HG03139 (cell line): Measurements from ENCODE around the gene EXOC3.
A peak's percentile ranks its signal among the peaks of the same experiment; 100 is the strongest.

Source experiments
- ATAC-seq: cut with Tn5 transposase; IDR thresholded peaks from one replicate; pipeline ENCODE4 v1.9.1; 2021; ENCODE audit not compliant: unreplicated experiment

EXOC3 gene

DNA sequence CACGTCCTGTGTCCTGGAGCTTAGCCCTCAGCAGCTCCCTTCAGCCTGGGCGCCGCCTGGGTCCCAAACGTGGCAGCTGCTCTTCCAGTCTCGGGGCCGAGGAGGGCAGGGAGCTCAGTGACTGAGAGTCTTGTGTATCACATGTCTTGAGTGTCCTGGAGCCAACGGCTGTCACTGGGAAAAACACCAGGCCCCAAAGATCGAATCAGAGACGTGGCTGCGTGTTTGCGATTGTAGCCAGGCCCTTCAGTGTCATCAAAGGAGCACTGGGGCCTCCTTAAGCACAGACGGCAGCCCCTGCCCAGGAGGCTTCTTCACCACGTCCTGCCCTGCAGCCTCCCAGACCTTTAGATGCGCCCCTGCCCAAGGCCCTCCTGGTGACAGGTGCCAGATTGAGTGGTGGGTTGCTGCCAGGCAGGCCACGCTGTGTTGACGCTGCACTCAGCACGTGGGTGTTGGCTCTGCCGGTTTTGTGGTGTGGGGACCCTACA lies 5.7 kb upstream of the EXOC3 start:
- no peak for ATAC-seq

DNA sequence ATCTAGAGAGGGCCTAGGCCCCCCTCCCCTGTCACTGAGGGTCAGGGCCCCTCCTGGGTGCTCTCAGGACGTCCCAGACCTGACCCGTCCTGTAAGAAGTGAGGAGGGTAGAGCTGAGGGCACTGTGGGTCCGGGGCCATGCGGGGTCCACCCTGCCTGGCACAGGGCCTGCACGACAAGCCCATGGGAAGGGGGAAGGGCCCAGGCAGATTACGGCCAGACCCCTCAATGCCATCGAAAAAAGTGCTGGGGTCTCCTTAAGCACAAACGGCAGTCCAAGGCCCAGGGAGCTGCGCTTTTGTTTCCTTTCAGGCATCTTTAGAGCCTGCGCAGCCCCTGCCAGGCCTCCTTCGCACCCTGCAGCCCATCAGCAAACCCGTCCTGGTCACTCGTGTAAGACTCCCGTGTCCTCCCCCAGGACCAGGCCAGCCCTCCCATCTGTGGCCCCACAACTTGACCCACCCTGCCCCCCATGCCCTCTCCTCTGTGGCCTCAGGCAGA lies 4.4 kb upstream of the EXOC3 start:
- ATAC-seq, result no peak

DNA sequence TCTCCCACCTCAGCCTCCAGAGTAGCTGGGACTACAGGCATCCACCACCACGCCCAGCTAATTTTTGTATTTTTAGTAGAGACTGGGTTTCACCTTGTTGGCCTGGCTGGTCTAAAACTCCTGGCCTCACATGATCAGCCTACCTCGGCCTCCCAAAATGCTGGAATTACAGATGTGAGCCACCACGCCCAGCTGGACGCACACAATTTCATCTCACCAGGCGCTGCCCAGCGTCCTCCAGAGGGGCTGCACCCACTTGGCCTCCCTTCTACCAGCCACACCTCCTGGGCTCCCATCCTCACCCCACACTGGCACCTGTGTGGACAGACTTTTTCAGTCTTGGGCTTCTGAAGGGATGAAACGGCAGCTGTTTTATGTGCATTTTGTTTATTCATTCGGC lies 3.8 kb upstream of the EXOC3 start:
- ATAC-seq, result no peak

DNA sequence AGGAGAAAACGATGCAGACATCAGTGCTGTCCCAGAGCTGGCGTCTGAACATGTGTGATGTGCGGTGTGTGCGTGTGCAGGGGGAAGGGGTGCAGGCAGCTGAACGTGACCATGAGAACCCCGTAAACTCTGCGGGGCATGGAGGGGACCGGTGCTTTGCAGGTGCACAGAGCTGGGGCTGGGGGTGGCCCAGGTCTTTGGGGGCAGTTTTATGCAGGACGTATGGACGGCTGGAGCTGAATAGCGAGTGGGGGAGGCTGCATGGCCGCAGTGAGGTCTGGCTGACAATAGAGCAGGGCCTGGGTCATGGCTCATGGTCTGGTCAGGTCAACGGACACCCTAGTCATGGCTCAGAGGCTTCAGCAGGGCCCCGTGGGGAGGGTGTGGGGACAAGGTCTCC lies 3.3 kb upstream of the EXOC3 start:
- ATAC-seq, result no peak

DNA sequence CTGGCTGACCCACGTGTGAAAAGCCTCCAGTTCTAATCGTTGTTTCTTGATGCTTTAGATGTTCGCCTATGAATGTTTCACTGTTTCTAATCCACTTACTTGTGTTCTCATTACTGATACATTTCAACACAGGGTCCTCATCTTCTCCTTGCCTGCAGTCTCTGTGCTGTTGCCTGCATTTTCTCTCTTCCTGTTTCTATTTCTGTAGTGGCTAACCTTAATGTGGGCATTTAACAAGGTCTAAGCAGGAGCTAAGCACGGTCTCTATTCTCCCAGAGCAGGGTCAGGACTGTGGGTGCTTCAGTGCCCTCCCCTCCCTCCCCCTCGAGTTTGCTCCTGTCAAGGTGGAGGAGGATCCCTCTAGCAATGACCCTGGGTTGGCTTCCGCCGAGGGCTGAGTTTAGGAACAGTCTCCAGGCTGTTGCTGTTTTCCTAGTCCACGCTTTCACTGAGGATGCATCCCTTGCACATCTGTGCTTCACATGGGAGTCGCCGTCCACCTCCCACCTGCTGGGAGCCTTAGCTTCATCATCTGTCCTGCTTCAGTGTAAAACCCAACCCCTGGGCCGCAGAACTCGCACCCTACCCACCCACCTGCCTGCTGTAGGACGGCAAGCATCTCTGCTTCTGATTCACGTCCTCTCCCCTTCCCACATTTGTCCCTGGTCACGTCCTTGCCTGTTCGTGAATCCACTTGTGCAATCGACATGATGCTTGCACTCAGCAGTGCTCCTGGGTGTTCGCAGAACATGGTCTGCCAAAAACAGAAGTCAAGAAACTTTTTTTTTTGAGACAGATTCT lies 2.4 kb upstream of the EXOC3 start:
- no peak for ATAC-seq

DNA sequence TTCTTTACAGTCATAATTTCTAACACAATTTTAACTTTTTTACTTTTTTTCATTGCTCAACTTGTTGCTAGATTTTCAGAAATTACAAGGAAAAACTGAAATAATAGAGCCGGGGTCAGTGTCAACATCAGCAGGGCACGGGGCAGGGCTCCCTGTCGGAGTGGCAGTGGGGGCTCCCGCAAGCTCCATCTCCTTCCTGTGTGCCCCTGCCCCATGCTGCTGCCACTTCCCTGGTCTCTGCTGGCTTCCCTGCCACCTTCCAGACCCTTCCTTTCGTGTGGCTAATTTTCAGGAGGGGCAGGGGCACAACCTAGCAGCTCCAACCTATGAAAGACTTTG lies 1.0 kb upstream of the EXOC3 start:
- ATAC-seq, result no peak

DNA sequence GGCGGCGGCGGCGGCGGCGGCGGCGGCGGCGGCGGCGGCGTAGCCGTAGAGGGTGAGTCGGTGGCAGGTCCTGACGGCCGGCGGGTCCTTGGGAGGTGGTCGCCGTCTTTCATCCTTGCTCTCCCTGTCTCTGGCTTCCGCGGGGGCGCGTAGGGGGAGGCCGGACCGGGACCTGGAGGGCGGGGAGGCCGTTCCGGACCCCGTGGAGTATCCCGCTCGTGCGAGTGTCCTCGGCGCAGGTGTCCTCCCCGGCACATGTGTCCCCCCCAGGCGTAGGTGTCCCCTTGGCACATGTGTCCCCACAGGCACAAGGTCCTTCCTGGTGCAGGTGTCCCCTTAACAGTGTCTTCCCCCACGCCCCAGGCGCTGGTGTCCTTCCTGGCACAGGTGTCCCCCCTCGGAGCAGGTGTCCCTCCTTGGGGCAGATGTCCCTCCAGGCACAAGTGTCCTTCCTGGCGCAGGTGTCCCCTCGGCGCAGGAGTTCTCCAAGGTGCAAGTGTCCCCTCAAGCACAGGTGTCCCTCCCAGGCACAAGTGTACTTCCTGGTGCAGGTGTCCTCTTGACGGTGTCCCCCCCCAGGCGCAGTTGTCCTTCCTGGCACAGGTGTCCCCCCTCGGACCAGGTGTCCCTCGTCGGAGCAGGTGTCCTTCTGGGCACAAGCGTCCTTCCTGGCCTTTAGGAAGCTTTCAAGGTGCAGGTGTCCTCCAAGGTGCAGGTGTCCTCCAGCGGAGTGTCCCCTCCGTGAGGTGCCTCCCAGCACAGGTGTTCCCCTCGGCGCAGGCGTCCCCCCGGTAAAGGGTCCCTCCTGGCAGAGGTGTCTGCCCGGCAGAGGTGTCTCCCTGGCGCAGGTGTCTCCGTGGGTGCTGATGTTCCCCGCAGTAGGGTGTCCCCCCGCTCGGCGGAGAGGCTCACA lies 519 bp downstream of the EXOC3 start:
- ATAC-seq, result peak; percentile 19

DNA sequence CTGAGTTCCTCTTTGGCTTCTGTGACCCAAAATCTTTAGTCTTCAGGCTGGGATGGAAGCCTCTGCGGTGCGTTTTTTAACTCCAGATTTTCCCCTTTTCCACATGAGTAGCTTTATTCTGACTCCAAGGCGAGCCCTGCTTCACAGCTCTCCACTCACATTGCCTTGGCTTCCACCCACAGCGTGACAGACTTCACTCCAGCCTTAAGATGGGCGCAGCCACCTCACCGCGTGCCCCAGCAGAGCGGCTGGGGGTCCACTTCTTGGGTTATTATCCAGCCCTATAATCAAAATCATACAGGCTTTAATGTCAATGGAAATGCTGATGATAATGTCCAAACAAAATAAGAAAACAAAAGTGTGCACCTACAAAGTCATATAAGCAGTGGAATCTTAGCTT lies 1.2 kb downstream of the EXOC3 start:
- ATAC-seq, result no peak

DNA sequence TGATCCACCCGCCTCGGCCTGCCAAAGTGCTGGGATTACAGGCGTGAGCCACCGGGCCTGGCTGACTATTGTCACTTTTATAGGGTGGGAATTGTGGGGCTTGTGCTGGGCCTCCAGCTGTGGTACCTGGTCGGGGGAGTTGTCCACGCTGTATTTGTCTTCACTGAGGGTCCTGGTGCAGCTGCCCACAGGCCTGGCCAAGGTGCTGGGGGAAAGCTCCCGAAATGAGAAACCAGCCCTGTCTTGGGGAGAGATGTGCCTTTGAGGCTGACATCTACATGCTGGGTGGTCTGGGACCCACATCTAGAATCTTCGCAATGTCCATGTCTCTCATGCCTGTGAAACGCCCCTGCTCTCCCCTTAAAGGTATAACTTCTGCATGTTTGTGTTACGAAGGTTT lies 2.6 kb downstream of the EXOC3 start:
- no peak for ATAC-seq

DNA sequence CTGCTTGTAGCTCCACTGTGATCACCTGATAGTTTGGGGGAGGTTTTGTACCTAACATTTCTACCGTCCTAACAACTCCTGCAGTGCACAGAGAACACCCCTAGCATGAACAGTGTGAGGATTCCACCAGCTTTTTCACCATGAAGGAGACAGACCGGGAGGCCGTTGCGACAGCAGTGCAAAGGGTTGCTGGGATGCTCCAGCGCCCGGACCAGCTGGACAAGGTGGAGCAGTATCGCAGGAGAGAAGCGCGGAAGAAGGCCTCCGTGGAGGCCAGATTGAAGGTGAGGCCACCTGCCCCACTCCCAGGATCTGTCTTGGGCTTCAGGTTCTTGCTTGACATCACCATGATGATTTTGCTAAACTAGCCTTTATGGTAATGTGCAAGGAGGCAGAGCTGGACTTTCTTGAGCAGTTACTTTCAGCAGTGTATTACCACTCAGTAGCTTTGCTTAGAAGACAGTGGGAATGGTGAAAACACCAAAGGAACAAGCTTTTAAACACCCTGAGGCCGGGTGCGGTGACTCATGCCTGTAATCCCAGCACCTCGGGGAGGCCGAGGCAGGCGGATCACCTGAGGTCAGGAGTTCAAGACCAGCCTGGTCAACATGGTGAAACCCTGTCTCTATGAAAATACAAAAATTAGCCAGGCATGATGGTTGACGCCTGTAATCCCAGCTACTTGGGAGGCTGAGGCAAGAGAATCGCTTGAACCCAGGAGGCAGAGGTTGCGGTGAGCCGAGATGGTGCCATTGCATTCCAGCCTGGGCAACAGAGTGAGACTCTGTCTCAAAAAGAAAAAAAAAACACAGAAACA lies 3.3 kb downstream of the EXOC3 start:
- ATAC-seq, result no peak

DNA sequence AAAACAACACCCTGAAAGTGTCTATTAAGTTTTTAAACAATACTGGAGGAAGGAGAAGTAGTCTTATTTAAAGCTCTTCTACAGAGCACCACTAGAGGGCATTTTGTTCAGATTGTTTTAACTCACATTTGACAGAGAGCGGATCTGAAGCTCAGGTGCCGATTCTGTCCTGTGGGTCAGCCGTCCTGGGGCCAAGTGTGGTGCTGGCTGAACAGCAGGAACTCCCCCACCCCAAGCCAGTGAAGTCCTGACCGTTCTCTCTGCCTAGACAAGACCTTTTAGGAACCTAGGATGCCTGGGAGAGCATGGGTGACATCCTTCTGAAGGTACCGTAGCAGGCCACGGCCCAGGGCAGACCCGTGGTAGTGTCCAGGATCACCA lies 3.9 kb downstream of the EXOC3 start:
- no peak for ATAC-seq

DNA sequence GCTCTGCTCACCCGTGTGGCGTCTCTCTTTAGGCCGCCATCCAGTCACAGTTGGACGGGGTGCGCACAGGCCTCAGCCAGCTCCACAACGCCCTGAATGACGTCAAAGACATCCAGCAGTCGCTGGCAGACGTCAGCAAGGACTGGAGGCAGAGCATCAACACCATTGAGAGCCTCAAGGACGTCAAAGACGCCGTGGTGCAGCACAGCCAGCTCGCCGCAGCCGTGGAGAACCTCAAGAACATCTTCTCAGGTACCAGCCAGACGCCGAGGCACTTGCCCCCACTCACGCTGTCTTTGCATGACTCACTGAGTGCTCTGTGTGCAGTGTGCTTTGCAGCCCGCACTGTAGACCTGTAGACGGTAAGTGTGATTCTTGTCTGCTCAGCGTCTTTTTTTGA lies 4.5 kb downstream of the EXOC3 start:
- ATAC-seq, result no peak

DNA sequence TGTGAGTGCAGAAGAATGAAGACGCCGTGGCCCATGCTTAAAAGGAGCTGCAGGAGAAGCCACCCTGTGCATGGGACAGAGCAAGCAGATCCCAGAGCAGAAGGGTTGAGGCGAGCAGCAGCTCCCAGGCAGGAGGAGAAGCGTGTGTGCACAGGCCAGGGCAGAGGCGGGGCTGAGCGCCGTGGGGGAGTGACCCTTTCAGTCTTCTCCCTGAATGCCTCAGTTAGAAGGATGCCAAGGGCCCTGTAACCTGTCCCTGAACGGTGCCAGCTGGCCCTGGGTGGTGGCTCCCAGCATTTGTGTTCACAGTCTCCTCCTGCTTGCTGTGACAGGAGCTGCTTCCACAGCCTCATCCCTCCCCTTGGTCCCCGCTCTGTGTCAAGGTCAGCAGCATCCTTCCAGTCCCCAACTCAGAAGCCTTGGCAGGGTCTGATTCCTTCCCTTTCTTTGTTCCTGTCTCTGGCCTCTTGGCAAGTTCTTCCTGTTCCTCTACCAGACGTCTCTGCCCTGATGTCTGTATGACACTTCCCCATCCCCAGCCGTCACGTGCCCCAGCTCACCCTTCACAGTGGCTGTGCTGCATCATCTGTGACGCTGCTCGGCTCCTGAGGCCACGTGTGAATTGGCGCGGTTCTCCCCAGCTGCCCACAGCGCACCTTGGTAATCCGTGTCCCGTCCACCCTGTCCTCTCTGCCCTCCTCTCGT lies 5.2 kb downstream of the EXOC3 start:
- no peak for ATAC-seq

DNA sequence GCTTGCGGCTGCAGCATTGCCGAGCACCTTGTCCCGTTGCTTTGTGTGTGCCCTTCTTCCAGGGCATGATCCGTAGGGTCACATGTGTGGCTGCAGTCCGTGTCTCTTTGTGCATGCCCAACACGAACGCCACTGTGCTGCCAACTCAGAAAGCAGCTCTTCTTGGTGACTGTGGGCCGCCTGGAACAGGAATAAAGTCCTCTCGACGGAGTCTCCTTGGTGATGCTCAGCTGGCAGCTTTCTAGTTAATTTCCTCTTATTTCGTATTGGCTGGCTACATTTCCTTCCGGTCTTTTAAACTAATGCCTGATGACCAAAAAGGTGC lies 5.8 kb downstream of the EXOC3 start:
- ATAC-seq, result no peak

DNA sequence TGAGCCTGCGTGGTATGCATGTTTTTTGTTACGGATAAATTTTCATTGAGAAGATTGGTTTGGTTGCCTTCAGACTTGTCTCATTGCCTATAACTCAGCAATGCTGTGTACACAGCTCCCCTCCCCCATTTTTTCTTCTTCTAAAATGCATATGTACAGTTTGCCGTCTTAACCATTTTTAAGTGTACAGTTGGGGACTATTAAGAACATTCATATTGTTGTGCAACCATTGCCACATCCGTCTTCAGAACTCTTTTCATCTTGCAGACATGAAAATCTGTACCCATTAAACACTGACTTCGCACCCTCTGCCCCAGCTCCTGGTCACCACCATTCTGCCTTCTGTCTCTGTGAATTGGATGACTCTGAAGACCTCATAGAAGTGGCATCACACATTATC lies 6.2 kb downstream of the EXOC3 start:
- ATAC-seq, result no peak

DNA sequence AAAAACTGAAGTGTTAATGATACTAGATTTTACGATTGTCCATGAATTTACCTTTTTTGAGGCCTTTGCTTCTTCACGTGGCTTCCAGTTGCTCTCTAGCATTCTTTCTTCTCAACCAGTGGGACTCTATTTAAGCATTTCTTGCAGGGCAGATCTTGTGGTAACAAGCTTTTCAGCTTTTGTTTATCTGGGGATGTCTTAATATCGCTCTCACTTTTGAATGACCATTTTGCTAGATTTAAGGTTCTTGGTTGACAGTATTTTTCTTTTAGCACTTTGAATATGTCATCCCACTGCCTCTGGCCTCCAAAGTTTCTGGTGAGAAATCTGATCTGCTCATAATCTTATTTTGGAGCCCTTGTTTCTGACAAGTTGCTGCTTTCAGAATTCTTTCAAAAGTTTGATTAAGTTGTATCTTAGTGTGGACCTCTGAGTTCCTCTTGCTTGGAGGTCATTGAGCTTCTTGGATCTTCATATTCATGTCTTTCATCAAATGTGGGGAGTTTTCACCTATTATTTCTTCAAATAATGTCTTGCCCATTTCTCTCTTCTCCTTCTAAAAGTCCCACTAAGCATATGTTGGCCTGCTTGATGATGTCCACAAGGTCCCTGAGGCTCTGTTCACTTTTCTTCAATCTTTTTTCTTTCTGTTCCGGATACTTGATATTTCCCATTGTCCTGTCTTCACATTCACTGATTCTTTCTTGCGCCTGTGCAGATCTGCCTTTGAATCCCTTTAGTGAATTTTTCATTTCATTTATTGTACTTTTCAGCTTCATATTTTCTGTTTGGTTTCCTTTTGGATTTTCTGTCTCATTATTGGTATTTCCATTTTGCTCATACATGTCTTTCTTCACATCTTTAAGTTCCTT lies 8.8 kb downstream of the EXOC3 start:
- ATAC-seq, result no peak

DNA sequence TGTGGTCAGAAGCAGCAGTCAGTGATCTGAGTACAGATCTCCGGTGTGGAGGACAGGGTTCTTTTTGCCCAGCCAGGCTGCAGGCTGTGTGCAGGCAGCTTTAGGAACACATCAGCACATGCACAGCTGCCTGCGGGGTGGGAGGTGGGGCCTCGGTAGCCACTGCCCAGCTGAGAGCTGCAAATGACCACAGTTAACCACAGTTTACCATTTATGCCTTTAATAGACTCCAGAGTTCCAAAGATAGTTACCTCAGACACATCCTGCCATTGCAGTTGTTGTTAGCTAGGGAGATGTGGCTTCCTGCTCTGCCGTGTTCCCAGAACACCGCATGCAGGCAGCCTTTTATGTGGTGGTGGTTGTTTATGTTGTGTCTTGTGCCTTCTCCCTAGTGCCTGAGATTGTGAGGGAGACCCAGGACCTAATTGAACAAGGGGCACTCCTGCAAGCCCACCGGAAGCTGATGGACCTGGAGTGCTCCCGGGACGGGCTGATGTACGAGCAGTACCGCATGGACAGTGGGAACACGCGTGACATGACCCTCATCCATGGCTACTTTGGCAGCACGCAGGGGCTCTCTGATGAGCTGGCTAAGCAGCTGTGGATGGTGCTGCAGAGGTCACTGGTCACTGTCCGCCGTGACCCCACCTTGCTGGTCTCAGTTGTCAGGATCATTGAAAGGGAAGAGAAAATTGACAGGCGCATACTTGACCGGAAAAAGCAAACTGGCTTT lies 10.2 kb downstream of the EXOC3 start:
- no peak for ATAC-seq

DNA sequence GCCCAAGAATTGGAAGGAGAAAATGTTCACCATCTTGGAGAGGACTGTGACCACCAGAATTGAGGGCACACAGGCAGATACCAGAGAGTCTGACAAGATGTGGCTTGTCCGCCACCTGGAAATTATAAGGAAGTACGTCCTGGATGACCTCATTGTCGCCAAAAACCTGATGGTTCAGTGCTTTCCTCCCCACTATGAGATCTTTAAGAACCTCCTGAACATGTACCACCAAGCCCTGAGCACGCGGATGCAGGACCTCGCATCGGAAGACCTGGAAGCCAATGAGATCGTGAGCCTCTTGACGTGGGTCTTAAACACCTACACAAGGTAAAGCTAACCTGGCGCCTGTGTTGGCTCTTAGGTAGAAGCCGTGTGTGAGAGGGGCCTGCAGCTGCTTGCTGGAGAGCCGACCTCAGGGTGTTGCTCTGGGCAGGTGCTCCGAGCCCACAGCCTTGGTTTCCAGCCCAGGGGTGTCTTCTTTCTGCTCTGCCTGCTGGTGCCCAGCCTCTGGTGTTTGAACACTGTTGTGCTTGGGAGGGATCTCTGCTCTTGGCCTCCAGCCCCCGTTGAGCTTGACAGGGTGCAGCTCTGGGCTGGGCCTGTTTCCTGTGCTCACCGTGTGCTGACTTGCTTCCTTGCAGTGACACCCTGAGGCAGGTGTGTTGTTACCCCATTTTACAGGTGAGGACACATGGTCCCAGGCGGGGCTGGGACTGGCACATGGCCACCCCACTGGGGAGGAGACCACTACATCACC lies 10.9 kb downstream of the EXOC3 start:
- ATAC-seq, result no peak
